GM18499 (cell line): Measurements from ENCODE around the gene RAB26.
"Not testable (repeated sequence)": the region's sequence is repeated elsewhere in the genome, so short reads cannot be mapped to it uniquely, and the experiment has no call there.

Experiments
- ATAC-seq: cut with Tn5 transposase; IDR thresholded peaks from one replicate; pipeline ENCODE4 v1.9.1; 2021; ENCODE audit warnings: moderate number of reproducible peaks; ENCODE audit not compliant: insufficient read depth, unreplicated experiment

Gene RAB26

DNA sequence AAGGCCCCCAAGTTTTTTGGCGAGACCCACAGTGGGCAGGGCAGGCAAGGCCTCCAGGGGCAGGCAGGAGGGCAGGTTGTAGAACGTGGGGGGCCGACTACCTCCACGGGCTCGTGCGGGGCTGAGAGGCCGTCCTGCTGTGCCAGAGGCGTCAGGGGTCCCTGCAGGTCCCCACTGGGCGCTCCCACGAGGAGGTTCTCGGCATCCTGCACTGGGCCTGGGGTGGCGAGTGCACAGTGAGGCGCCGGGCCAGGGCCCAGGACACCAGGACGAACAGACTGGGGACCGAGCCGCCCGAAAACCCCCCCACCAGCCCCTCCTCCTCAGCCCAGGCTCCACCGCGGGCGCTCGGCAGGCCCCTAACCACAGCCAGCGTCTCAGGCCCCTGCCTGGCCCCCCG, 32.0 kb upstream of the RAB26 start:
- not testable (repeated sequence) for ATAC-seq

DNA sequence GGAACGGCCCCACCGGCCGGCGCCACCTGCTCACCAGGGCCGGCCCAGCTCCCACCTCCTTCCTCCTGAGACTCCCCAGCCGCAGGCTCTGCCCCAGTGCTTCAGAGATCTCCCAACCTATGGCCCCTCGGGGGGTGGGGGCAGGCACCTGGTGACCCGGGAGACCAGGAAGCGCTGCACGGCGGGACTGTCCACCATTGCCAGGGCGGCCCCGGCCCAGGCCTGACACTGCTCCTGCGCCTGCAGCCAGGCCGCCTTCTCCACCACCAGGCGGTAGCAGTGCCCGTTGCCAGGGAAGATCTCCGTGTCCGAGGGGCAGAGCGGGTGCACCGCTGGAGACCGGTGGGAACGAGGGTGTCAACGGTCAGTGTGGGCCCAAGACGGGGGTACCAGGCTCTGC, 31.1 kb upstream of the RAB26 start:
- not testable (repeated sequence) for ATAC-seq

DNA sequence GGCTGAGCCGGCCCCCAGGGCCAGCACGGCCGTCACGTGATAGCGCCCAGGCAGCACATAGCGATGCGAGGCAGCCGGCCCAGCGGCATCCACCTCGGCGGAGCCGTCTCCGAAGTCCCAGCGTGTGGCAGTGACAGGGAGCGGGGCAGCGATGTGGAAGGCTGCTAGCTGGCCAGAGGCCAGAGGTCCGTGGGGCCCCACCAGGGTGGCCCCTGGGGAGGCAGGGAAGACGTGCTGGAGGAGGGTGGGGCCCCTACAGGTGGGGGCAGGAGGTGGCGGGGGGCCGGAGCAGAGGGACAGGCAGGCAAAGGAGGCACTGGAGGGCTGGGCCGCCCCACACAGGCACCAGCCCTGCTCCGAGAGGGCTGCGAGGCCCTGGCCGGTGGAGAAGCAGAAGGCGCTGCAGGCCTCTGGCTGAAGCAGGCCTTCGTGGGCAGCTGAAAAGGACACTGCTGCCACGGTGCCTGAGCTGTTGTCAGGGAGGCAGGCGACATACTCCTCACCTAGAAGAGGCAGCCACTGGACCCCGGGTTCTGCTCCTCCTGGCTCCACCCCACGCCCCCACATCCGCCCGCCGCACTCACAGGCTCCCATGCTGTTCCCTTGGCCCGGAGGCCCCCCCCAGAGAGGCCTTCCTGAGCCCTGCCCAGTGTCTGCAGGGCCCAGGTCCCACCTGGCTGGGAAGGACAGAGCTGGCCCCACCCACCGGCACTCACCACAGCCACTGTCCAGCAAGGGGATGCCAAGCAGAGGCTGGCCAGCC, 30.3 kb upstream of the RAB26 start:
- ATAC-seq: not testable (repeated sequence)

DNA sequence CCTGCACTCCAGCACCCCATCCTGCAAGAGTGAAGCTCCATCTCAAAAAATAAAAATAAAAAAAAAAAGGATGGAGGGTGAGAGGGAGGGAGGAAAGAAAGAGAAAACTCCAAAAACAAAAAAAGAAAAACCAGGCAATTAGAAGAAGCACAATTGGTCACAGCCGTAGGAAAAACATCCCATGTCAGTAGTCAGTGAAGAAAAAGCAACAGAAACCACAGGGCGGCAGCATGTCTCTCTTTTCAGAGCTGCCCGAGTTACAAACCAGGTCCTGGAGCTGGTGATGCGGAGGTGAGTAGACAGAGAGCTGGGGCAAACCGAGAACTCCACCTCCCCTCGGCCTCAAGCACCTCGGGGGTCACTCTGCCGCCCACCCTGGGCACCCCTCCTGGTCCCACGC, 27.1 kb upstream of the RAB26 start:
- ATAC-seq: not testable (repeated sequence)

DNA sequence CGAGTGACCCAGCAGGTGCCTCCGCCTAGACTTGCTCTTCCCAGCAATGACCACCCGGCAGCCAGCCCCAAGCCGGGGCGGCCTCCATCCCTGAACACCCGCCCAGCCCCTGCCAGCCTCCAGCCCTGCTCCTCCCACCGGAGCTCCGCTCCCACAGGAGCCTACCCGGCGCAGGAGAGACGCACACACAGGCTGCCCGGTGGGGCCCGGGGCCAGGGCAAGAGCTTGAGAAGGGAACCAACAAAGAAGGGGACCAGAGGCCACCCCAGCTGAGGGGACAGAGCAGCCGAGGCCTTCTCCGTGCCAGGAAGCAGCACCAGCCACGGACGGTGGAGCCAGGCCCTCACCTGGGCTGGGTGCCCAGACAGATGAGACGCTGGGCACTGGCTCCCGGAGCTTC, 26.6 kb upstream of the RAB26 start:
- no peak for ATAC-seq

DNA sequence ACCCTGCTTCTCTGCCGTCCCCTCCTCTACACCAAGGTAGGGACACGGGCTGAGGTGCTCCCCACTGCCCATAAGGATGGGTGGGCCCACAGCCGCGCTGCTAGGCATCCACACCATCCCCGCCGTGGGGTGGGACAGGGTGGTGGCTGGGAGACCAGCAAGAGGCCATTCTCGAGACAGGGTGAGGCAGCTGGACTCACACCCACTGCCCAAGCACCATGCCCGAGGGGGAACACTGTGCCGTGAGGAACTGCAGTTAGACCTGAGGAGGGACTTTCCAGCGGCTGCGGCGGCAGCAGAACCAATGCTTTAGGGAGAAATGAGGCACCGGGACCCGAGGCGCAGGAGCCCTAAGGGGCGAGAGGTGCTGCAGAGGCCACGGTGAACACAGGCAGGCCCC, 26.0 kb upstream of the RAB26 start:
- no peak for ATAC-seq

DNA sequence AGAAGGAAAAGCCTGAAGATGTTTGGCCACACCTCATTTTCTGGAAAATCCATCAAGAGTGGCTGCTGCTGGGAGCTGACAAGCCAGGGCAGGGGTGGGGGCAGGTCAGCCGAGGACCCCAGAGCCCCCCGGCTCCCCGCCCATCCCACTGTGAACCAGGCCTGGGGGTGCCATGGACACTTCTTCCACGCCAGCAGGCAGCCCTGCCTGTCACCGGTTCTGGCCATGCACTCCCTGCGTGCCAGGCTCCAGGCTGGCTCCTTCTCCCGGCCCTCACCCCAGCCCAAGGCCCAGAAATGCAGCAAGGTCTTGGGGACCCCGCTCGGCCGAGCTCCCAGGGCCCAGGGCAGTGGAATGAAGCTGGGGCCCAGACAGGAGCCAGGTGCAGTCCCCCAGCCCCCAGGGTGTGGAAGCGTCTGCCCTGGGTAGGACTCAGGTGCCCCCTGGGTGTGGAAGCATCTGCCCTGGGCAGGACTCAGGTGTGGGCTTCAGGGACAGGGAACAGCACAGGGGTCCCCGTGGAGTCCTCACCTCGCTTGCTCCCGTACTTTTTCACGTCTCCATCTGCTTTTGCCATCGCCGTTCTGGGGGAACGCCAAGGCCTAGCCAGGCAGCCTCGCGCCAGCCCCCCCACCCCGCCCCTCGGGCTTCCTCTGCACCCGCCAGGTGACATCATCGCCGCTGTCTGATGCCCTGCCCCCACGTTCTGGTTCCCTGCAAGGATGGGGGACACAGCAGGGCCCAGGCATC, 25.3 kb upstream of the RAB26 start:
- ATAC-seq: not testable (repeated sequence)

DNA sequence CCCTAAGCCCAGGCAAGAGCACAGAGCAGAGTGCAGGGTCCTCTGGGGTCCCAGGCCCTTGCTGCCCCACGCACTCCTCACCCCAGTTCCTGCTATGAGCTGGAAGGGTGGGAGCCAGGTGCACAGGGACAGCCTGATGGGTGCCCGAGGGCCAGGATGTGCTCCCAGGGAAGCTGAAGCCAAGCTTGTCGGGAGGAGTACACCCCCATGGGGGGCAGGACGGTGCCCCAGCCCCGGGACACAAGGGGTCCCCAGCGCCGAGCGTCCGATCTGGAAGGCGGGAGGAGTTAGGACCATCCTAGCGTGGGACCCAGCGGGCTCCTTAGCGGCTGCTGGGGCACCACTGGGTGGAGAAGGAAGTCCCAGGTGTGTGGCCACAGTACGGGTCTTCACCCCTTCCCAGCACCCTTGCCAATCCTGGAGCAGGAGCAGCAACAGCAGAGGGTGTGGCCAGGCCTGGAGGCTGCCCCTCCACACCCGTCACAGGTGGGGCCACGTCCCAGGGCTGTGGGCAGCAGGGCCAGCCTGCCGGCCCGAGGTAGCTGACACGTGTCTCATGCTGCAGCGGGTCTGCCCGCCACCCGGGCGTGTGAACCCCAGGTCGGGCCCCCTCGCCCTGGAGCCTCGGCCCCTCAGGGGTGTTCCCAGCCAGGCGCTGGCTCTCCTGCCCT, 24.6 kb upstream of the RAB26 start:
- not testable (repeated sequence) for ATAC-seq

DNA sequence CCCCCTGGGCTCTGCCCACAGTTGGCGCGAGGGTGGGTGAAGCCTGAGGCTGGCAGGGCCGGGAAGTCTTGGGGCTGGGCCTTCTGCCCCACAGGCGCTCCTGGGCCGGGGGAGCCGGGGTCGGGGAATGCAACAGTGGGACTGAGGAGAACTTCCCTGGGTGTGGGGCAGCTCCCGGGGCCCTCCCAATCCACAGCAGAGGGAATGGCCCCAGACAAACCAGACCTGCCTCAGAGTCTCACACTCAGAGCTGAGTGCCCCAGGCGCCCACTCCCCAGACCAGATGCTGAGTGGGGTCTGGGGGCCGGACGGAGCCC, 24.1 kb upstream of the RAB26 start:
- not testable (repeated sequence) for ATAC-seq

DNA sequence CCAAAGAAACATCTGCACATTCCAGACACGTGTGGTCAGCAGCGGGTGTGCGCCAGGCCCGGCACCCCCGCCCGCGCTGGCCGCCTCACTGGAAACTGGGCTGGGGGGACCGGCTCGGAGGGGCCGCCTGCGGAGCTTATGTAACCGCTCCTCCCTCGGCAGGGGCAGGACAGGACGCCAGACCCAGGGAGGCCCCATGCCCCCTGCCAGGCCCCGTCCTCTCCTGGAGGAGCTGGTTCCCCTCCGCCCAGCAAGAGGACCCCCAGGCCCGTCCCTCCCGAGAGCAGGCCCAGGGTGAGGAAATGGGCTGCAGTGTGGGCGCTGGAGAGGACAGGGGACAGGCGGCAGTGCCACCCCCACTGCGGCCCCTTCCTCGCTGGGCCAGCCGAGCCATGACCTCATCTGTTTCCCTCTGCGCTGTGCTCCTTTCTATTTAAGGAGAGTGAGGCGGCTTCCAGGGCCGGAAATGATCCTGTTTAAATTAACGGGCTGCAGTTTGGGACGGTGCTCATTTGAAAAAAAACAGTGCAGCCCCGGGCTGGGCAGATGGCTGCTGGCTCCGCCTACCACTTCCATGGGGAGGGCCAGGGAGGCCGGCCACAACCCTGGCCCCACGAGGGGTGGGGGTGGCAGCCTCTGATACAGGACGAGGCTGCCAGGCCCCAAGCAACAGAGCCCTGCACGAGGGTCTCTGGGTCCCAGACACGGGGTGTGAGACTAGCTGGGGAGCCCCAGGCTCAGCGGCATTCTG, 23.6 kb upstream of the RAB26 start:
- not testable (repeated sequence) for ATAC-seq

DNA sequence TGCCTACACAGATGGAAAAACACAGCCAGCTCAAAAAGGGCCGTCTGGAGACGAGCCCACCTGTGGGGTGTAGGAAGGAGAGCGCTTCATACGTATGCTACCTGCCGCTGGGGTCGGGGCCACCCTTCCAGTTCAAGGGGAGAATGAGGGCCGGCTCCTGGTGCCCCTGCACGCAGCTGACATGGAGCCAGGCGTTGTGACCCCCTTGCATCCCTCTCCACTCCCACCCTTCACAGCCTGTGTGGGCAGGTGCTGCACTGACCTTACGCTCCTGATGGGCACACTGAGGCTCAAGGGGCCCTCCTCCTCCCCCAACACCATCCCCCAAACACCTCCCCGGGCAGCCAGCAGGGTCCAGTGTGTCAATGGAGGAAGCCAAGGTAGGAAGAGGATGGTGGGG, 22.8 kb upstream of the RAB26 start:
- ATAC-seq: not testable (repeated sequence)

DNA sequence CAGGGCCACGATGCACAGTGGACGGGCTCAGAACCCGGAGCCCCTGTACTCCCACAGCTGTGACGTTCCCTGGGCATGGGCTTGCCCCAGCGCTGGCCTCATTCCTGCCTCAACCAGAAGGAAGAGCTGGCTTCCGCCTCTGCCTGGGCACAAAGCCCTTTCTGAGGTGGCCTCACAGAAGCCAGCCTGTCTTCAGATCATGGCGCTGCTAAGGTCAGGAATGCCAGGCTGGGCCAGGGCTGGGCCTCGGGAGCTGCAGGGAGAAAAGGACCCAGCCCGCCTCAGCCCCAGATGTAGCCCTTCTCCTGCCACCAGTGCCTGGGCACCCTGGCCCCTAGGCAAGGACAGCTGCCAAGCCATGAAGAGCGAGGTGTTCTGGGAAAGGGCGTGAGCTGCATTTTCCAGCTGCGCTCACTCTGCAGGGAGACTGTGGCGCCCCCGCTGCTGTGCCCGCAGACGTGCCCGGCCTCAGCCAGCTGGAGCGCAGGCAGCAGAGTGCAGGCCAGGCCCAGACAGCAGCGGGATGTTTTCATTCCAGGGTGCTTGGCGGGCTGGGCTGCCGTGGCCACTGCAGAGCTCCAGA, 22.2 kb upstream of the RAB26 start:
- ATAC-seq: not testable (repeated sequence)

DNA sequence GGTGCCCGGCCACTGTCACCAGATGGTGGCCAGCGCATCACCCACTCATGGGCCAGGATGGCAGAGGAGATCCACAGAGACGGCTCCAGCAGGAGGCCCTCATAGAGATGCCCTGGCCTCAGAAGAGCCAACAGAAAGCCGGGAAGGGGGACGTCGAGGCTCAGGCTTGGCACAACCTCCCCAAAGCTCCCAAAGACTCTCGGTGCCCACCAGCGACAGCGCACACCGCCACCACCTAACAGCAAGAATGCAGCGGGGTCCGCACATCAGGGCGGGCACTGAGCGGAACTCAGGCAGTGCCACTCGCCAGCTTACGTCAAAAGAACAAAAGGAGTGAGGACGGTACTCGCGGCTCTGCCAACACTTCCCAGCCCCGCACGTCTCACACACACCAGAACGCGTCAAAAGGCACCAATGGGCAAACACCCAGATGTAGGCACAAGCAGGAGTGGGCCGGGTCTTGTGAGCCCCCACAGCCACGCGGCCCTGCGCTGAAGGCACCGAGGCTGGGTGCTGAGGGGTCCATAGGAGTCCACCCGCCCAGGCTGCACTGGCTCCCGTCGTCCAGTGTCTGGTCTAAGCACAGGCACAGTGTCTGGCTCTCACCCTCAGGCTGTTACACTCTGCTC, 21.4 kb upstream of the RAB26 start:
- ATAC-seq: not testable (repeated sequence)

DNA sequence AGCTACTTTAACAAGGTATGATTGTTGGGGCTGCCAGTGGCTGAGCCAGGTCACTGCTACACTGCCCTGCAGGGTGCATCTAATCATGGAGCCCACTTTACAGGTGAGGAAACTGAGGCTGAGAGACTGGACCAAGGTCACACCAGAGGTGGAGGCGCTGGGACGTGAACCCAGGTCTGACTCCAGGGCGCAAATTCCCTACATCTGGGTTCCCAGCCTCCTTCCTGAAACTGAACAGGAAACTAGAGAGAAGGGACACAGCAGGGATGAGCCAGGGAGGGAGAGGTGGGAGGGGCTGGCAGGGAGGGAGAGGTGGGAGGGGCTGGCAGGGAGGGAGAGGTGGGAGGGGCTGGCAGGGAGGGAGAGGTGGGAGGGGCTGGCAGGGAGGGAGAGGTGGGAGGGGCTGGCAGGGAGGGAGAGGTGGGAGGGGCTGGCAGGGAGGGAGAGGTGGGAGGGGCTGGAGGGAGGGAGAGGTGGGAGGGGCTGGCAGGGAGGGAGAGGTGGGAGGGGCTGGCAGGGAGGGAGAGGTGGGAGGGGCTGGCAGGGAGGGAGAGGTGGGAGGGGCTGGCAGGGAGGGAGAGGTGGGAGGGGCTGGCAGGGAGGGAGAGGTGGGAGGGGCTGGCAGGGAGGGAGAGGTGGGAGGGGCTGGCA, 20.7 kb upstream of the RAB26 start:
- not testable (repeated sequence) for ATAC-seq

DNA sequence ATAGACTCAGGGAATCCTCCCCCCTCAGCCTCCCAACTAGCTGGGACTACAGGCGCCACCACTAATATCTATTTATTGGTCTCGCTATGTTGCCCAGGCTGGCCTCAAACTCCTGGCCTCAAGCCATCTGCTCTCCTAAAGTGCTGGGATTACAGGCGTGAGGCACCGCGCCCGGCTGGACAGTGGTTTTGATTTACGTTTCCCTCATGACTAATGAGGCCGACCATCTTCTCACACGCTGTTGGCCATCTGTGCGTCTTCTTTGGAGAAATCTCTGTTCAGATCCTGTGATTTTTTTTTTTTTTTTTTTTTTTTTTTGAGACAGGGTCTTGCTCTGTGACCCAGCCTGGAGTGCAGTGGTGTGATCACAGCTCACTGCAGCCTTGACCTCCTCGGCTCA, 19.2 kb upstream of the RAB26 start:
- ATAC-seq: not testable (repeated sequence)

DNA sequence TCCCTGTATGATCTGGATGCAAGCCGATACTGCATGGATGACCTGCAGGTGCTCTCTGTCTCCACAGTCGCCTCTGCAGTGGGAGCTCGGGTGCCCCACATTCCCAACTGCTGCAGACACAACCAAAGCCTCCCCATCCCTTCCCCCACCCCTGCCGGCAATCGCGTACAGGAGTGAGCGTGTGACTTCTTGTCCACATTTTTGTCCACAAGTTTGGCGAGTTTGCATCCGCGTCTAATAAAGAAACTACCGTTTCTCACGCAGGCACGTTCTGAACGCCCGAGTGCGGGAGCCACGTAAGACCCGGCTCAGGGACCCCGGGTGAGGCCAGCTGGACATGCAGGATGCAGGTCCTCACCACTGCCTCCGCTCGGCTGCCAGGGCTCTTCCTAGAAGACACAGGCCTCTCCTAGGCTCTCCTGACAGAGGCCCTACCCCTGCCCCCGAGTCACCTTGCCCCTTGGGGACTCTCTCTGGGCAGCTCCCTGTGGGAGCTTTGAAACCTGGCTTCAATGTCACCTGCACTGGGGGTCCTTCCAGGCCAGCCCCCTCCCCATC, 18.5 kb upstream of the RAB26 start:
- not testable (repeated sequence) for ATAC-seq

DNA sequence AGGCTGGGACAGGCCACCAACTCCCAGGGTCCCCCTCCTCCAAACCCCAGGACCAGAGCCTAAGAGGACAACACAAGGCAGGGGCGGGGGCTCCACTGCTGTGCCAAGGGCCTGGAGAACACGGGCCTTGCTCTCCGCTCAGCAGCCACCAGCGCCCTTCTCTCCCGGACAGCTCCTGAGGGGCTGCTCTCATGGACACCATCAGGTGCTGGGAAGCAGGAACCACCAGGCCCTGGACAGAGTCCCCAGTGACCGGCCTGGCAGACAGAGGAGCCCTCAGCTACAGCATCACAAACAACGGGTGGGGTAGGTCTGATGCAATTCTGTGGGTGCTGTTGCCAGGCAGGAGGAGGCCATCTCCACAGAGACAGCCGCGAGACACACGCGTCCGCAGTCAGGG, 14.6 kb upstream of the RAB26 start:
- not testable (repeated sequence) for ATAC-seq

DNA sequence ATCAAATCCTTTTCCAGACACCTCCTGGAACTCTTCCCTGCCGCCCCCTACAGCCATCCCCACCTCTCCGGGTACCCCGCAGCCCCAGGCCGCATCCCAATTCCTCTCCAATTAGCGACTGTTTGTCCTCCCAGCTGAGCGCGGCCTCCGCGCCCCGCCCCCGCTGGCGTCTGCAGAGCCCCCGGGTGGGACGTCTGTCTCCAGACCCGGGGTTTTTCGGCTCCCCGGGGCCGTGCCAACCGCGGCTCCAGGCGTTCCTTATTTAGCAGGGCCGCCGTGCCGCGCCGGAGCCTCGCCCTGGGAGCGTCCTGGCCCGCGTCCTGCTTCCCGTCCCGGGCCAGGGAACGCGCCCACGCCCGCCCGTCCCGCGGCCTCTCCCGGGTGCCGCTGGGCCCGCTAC, 13.4 kb upstream of the RAB26 start:
- not testable (repeated sequence) for ATAC-seq
